Ascending aorta (tissue), 2 donors: ENCODE data around the gene PLAA. TPM values are rescaled to one million over a fixed set of nuclear protein-coding genes. Genes with fewer than 3 reads are reported as not detected.
A peak's percentile ranks its signal among the peaks of the same experiment; 100 is the strongest.

Experiments used
- DNase-seq, 2 donors: peaks; one replicate each; pipeline ENCODE4 v3.0.0-alpha.2; 2019; ENCODE audit warnings: low spot score in 2 of 2
- H3K27ac ChIP-seq, 2 donors: fragments of 200-600 bp; sonication (generic); one replicate each; pipeline ENCODE4 v1.5.1; 2016 to 2017; ENCODE audit warnings: mild to moderate bottlenecking in 1 of 2
- H3K27me3 ChIP-seq: fragments of 200-600 bp; sonication (generic); one replicate; pipeline ENCODE4 v1.5.1; 2017
- H3K36me3 ChIP-seq, 2 donors: fragments of 200-600 bp; sonication (generic); one replicate each; pipeline ENCODE4 v1.5.1; 2016
- H3K4me1 ChIP-seq, 2 donors: fragments of 200-600 bp; sonication (generic); one replicate each; pipeline ENCODE4 v1.5.1; 2016 to 2017; ENCODE audit warnings: mild to moderate bottlenecking in 1 of 2
- H3K4me3 ChIP-seq, 2 donors: fragments of 200-600 bp; sonication (generic); one replicate each; pipeline ENCODE4 v1.5.1; 2016 to 2017; ENCODE audit warnings: mild to moderate bottlenecking in 1 of 2
- H3K9me3 ChIP-seq, 2 donors: fragments of 200-600 bp; sonication (generic); one replicate each; pipeline ENCODE4 v1.5.1; 2016
- intact Hi-C: fragments of 100-400 bp; cut with DNase I; formaldehyde crosslinking; loops from one replicate; pipeline ENCODE4 v1.15.1; 2023
- total RNA-seq: library from RNA; depleted of rRNA; stranded (reverse); fragments of >200 nt; gene quantifications from one replicate; pipeline ENCODE4 v1.1.0, GENCODE V29; 2016
- TF ChIP-seq, protein P1 (sequence below), 3 experiments: fragments of 200-600 bp in 2 of 3; fragments of 450-650 bp in 1 of 3; sonication (generic) in 2 of 3; IDR thresholded peaks; one replicate each; pipeline ENCODE4 v1.5.1; 2016 to 2019; ENCODE audit warnings: antibody characterized with exemption in 3 of 3, mild to moderate bottlenecking in 1 of 3, moderate library complexity in 1 of 3

The PLAA gene
- total RNA-seq, 1 donor from 2014 or later, result 14.5 TPM

DNA sequence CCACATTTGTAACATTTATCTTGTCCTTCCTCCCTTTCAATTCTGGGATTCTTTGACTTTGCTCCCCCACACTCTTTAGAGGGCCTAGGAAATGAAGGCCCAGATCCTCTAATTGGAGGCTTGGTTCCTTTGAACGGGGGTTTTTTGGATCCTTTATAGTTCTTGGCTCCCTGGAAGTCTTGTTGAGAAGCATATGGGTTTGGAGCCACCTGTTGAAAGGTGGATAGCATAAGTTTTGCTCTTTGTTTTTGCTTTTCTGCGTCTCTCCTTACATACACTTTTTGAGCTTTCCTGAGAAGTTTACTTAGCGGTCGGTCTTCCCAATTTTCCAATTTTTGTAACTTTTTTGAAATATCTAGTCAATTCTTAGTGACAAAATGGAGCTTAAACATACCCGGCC is 26.9 kb upstream of the PLAA start:
- Histone ChIP-seq H3K27ac (no peak overlapping the region), H3K4me3 (no peak overlapping the region), H3K9me3 (no peaks in the 10 kb centered on the region), H3K4me1 (no peaks in the 10 kb centered on the region), H3K36me3 (no peaks in the 10 kb centered on the region), H3K27me3 (no peaks in the 10 kb centered on the region)
- no peak for DNase-seq
- intact Hi-C loops, result loop anchor here (5.0 kb wide), 1 partner anchor 37 kb away; no protein-coding TSS in a partner anchor
- TF ChIP-seq, protein P1, sequence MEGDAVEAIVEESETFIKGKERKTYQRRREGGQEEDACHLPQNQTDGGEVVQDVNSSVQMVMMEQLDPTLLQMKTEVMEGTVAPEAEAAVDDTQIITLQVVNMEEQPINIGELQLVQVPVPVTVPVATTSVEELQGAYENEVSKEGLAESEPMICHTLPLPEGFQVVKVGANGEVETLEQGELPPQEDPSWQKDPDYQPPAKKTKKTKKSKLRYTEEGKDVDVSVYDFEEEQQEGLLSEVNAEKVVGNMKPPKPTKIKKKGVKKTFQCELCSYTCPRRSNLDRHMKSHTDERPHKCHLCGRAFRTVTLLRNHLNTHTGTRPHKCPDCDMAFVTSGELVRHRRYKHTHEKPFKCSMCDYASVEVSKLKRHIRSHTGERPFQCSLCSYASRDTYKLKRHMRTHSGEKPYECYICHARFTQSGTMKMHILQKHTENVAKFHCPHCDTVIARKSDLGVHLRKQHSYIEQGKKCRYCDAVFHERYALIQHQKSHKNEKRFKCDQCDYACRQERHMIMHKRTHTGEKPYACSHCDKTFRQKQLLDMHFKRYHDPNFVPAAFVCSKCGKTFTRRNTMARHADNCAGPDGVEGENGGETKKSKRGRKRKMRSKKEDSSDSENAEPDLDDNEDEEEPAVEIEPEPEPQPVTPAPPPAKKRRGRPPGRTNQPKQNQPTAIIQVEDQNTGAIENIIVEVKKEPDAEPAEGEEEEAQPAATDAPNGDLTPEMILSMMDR (IDR thresholded peaks at IDR 0.05), result no peak

DNA sequence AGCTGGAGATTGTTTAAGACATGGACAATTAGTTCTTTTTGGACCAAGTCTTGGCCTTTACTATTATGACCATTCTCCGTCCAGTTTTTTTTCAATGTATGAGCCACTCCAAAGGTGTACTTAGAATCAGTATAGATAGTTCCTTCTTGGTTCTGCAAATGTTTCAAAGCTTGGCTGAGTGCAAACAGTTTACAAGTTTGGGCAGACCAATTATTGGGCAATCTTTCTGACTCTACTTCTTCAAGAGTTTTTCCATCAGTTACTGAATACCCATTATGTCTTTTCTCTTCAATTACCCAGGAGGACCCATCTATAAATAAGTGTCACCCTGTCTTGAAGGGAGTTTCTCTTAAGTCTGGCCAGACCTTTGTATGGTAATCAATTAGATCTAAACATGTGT is 24.7 kb upstream of the PLAA start:
- no peaks in the 10 kb centered on the region for H3K9me3 ChIP-seq
- no peaks in the 10 kb centered on the region for H3K4me1 ChIP-seq
- TF ChIP-seq, protein P1 (IDR thresholded peaks at IDR 0.05), result no peak
- no peak overlapping the region for H3K27ac ChIP-seq
- H3K4me3 ChIP-seq, result no peak overlapping the region
- intact Hi-C loops, result loop anchor here (5.0 kb wide), 1 partner anchor 34 kb away; no protein-coding TSS in a partner anchor
- H3K36me3 ChIP-seq, result no peaks in the 10 kb centered on the region
- H3K27me3 ChIP-seq, result no peaks in the 10 kb centered on the region
- DNase-seq, result no peak

DNA sequence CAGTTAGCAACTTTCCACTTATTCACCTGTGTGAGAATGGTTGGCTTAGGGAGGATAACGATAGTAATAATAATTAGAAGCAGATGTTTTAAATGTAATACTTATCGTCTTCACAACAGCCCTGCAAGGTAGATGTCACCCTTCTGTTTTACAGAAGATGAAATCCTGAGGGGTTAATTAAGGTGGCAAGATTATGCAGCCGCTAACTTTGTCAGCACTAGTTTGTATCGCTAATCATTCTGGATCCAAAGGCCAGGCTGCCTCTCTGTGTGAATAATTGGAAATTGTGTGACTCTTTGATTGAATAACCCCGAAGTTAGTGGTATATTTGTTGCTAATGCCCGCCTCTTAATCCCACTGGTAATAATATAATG is 9.8 kb upstream of the PLAA start:
- no peaks in the 10 kb centered on the region for H3K9me3 ChIP-seq
- TF ChIP-seq, protein P1 (IDR thresholded peaks at IDR 0.05), result no peak
- no peak for DNase-seq
- peaks cover 2 to 13% of the 10 kb centered on the region in 2 donors for H3K4me1 ChIP-seq
- peak overlapping the region; percentile 87 to 90 for H3K27ac ChIP-seq
- H3K36me3 ChIP-seq, result peaks cover 0 to 1% of the 10 kb centered on the region in 2 donors
- intact Hi-C loops, result loop anchor here (1.0 to 5.0 kb wide), 4 partner anchors 10 to 616 kb away; partner anchors contain the start of genes C9orf72, CAAP1, MOB3B and PLAA
- H3K4me3 ChIP-seq, result peak overlapping the region; percentile 63 to 79
- H3K27me3 ChIP-seq, result no peaks in the 10 kb centered on the region

DNA sequence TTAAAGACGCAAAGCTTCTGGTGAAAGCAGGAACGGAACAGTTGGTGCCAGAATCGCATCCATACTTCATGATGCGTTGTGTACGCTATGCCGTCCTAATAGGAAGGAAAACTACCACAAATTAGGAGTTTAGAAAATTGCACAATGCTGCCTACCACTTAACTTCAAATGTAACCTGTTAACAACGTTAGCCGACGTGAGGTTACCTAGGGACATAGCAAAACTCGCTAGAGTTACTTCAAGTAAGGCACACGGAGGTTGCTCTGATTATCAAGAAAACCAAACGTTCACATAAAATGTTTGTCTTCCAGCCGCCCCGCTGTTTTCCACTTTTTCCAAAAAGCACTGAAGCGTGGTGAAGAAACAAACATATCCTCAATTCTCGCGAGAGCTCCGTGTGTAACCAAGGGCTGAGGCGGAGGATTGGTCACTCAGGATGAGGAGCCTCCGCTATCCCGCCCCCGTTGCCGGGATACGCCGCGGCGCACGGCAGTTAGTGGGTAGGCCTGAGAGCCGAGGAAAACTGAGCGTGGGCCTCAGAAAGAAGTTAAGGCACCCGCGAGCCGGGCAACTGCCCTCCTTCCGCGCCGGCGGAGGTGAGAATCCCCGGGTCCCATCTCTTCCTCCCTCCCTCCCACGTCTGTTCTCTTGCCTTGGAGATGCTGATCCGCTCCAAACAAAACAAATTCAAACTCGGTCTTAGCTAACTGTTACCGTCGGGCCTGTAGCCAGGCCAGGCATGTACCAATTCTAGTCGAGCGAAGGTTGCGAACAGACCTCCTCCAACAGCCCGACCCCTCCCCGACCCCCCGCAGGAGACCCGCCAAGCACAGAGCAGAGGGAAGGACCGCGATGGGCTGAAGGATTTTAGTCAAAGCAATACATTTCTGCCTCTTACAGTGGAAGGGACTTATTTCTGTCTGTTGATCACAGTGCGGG is 9.1 kb upstream of the PLAA start, which contains the start of gene IFT74:
IFT74 (plus strand) TSS at position 492 of the 939 bp plus-strand sequence. CDS start 5,556 bp downstream, outside the sequence.
- Histone ChIP-seq H3K9me3 (no peaks in the 10 kb centered on the region), H3K36me3 (no peaks in the 10 kb centered on the region), H3K4me3 (peak within 1 kb of the TSS; percentile 63 to 79), H3K27me3 (no peaks in the 10 kb centered on the region), H3K4me1 (peaks cover 2 to 11% of the 10 kb centered on the region in 2 donors), H3K27ac (peak within 1 kb of the TSS; percentile 87 to 90)
- intact Hi-C loops, result loop anchor here (1.0 to 5.0 kb wide), 4 partner anchors 9 to 617 kb away; partner anchors contain the start of genes C9orf72, CAAP1, MOB3B and PLAA
- peak; percentile 97 to 99 for DNase-seq
- TF ChIP-seq, protein P1 (IDR thresholded peaks at IDR 0.05), result no peak

DNA sequence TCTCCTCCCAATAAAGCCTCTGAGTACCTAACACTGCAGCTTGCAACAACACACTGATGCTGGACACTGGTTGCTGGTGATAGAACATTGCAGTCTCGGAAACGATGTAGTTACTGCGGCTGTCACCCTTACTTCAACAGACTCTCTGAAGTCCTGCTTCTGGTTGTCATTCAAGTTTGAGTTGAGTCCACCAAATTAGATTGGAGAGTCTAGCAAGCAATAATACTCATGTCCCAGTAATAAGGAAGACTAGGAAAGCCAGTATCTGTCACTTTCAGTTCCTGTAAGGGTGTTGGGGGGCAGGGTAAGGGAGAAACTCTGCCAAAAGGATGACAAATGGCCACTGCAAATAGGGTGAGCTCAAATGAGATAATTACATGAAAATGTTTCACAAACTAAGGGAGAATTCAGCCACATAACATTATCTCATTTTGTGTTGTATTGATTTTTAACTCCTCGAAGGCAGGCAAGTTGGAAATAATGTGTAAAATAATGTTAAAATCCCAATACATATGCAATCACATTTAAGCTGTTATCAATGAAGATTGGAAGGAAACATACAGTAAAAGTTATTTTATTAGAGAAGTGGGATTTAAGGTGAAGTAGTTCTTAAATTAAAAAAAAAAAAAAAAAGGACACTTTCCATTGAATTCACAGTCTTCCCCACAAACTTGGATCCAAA is 8.3 kb upstream of the PLAA start:
- Histone ChIP-seq H3K4me1 (peaks cover 2 to 11% of the 10 kb centered on the region in 2 donors), H3K9me3 (no peaks in the 10 kb centered on the region), H3K27me3 (no peaks in the 10 kb centered on the region), H3K27ac (peak overlapping the region; percentile 87 to 90), H3K4me3 (peak overlapping the region; percentile 63 to 79), H3K36me3 (no peaks in the 10 kb centered on the region)
- no peak for DNase-seq
- intact Hi-C loops, result loop anchor here (5.0 kb wide), 1 partner anchor 572 kb away; the partner anchor contains the start of gene MOB3B
- TF ChIP-seq, protein P1 (IDR thresholded peaks at IDR 0.05), result no peak
